ENCODE data around the gene TAPBPL.

- TF ChIP-seq POLR2A (IDR thresholded peaks at IDR 0.05) = no peak
- TF ChIP-seq, protein P1, sequence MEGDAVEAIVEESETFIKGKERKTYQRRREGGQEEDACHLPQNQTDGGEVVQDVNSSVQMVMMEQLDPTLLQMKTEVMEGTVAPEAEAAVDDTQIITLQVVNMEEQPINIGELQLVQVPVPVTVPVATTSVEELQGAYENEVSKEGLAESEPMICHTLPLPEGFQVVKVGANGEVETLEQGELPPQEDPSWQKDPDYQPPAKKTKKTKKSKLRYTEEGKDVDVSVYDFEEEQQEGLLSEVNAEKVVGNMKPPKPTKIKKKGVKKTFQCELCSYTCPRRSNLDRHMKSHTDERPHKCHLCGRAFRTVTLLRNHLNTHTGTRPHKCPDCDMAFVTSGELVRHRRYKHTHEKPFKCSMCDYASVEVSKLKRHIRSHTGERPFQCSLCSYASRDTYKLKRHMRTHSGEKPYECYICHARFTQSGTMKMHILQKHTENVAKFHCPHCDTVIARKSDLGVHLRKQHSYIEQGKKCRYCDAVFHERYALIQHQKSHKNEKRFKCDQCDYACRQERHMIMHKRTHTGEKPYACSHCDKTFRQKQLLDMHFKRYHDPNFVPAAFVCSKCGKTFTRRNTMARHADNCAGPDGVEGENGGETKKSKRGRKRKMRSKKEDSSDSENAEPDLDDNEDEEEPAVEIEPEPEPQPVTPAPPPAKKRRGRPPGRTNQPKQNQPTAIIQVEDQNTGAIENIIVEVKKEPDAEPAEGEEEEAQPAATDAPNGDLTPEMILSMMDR (IDR thresholded peaks at IDR 0.05) = no peak
- TF ChIP-seq EP300 (IDR thresholded peaks at IDR 0.05) = no peak
- no peak for TF ChIP-seq POLR2AphosphoS5 (IDR thresholded peaks at IDR 0.05)
These were observed 12.0 kb downstream of the TAPBPL start for GRCh38 chr12:6463858-6464257.

Data from sigmoid colon (tissue), 4 donors.